Chondrocyte (in vitro differentiated cells): ENCODE results near the gene ZNF692. TPM values are rescaled to one million over a fixed set of nuclear protein-coding genes. Genes with fewer than 3 reads are reported as not detected.
"Not testable (repeated sequence)": the region's sequence is repeated elsewhere in the genome, so short reads cannot be mapped to it uniquely, and the experiment has no call there.

ENCODE experiments used
- DNase-seq: peaks from one replicate; pipeline ENCODE4 v3.0.0; 2021; ENCODE audit warnings: mixed read lengths, low spot score
- H3K27ac Mint-ChIP-seq: one replicate; pipeline ENCODE4 v1.8.0; 2021; ENCODE audit warnings: mild to moderate bottlenecking, moderate library complexity, mixed read lengths; ENCODE audit not compliant: unreplicated experiment
- H3K27me3 Mint-ChIP-seq: 2 replicates; pipeline ENCODE4 v1.8.0; 2021; ENCODE audit warnings: low read depth, mixed read lengths
- H3K36me3 Mint-ChIP-seq: 2 replicates; pipeline ENCODE4 v1.8.0; 2021; ENCODE audit warnings: low read depth, mixed read lengths
- H3K4me1 Mint-ChIP-seq: 2 replicates; pipeline ENCODE4 v1.8.0; 2021; ENCODE audit warnings: low read depth, mild to moderate bottlenecking, mixed read lengths
- H3K4me3 Mint-ChIP-seq: one replicate; pipeline ENCODE4 v1.8.0; 2021; ENCODE audit warnings: mild to moderate bottlenecking, moderate library complexity, mixed read lengths; ENCODE audit not compliant: unreplicated experiment
- H3K9me3 Mint-ChIP-seq: 2 replicates; pipeline ENCODE4 v1.8.0; 2021; ENCODE audit warnings: low read depth, mixed read lengths
- total RNA-seq: library from RNA; stranded (reverse); gene quantifications from 3 replicates; pipeline ENCODE4 v1.2.1, GENCODE V29; 2021
- TF ChIP-seq, protein P1 (sequence below): fragments of 200-600 bp; sonication (generic); IDR thresholded peaks from 2 replicates; pipeline ENCODE4 v1.5.0; 2021; ENCODE audit warnings: antibody characterized with exemption, mild to moderate bottlenecking, moderate library complexity

ZNF692 gene
- total RNA-seq, 1 donor from 2014 or later: 21.6 TPM

DNA sequence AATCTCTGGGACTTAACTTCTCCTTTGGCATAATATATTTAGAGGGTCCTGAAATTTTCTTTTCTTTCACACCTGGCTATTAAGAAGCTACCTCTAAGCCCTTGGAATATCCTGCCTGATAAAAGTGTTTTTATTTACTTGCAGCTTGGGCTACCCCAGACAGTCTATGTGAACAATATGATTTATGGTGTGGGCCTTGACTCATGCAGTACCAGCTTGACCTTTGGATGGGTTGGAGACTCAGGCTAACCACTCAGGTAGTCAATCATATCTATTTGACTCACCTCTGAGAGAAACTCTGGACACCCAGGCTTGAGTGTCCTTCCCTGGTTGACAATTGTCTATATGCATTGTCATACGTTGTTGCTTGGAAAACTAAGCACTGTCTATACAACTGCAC is 33.7 kb upstream of the ZNF692 start:
- no peak for DNase-seq
- H3K9me3 Mint-ChIP-seq: no peaks in the 10 kb centered on the region
- H3K27ac Mint-ChIP-seq: no peak overlapping the region
- H3K4me1 Mint-ChIP-seq: no peaks in the 10 kb centered on the region
- no peaks in the 10 kb centered on the region for H3K36me3 Mint-ChIP-seq
- H3K27me3 Mint-ChIP-seq: peaks cover 39% of the 10 kb centered on the region
- TF ChIP-seq, protein P1, sequence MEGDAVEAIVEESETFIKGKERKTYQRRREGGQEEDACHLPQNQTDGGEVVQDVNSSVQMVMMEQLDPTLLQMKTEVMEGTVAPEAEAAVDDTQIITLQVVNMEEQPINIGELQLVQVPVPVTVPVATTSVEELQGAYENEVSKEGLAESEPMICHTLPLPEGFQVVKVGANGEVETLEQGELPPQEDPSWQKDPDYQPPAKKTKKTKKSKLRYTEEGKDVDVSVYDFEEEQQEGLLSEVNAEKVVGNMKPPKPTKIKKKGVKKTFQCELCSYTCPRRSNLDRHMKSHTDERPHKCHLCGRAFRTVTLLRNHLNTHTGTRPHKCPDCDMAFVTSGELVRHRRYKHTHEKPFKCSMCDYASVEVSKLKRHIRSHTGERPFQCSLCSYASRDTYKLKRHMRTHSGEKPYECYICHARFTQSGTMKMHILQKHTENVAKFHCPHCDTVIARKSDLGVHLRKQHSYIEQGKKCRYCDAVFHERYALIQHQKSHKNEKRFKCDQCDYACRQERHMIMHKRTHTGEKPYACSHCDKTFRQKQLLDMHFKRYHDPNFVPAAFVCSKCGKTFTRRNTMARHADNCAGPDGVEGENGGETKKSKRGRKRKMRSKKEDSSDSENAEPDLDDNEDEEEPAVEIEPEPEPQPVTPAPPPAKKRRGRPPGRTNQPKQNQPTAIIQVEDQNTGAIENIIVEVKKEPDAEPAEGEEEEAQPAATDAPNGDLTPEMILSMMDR: no peak
- H3K4me3 Mint-ChIP-seq: no peak overlapping the region

DNA sequence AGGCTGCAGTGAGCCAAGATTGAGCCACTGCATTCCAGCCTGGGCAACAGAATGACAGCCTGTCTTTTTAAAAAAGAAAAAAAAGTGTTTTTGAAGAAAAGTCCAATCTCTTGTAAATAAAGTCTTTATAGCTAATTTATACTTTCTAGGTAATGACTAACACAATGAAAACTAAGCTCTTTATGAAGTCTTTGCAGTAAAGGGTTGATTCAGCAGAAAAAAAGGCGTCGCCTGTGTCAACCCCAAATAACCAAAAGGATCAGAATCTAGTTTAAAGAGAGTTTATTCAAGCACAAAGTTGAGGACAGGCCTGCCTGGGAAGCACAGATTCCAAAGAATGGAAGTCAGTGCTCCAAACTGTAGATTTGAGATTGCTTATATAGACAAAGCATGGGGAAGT is 32.9 kb upstream of the ZNF692 start:
- Mint-ChIP-seq H3K27me3 (peaks cover 35% of the 10 kb centered on the region), H3K4me3 (no peak overlapping the region), H3K36me3 (no peaks in the 10 kb centered on the region), H3K4me1 (peaks cover under 1% of the 10 kb centered on the region), H3K9me3 (no peaks in the 10 kb centered on the region), H3K27ac (no peak overlapping the region)
- TF ChIP-seq, protein P1: no peak
- no peak for DNase-seq

DNA sequence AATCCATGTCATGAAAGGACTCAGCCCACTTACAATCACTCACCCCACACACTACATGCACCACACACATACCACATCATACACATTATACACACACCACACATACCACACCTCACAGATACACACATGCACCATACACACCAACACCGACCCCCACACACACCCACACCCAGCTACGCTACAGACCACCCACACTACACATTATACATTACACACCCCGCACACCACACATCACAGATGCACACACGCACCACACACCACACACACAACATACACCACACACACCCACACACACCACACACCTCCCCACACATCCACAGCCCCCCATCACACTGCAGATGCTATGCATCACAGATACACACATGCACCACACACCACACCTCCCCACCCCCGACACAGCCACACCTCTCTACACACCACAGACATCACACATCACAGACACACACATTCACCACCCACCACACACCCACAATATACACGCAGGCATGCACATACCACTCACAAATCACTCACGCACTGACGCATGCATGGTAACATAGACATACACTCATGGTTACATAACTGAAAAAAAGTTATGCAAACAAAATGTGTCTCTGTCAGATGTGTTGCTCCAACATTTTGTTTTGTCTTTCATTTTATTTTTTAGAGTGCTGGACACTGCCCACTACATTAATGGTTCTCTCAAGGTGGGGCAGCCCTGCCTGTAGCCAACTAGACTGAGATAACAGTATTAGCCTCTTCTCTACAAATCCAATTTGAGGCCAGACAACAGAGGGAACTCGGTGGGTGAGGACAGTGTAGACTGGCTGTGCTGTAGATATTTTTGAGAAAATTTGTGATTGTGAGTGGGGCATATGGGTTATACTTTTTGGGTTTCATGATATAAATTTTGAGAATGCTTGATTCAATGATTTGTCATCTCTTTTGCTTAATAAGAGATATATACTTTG is 31.9 kb upstream of the ZNF692 start:
- no peak overlapping the region for H3K4me3 Mint-ChIP-seq
- peaks cover 30% of the 10 kb centered on the region for H3K27me3 Mint-ChIP-seq

DNA sequence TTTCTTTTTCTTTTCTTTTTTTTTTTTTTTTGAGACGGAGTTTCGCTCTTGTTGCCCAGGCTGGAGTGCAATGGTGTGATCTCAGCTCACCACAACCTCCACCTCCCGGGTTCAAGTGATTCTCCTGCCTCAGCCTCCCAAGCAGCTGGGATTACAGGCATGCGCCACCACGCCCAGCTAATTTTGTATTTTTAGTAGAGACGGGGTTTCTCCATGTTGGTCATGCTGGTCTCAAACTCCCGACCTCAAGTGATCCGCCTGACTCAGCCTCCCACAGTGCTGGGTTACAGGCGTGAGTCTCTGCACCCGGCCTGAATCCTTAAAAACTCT is 31.0 kb upstream of the ZNF692 start:
- H3K4me3 Mint-ChIP-seq, DNase-seq, H3K27ac Mint-ChIP-seq, H3K36me3 Mint-ChIP-seq, H3K9me3 Mint-ChIP-seq, H3K4me1 Mint-ChIP-seq: not testable (repeated sequence)
- peaks cover 27% of the 10 kb centered on the region for H3K27me3 Mint-ChIP-seq

More for the DNA sequence above, 31.9 kb upstream of the ZNF692 start:
- Mint-ChIP-seq H3K36me3 (no peaks in the 10 kb centered on the region), H3K9me3 (no peaks in the 10 kb centered on the region), H3K4me1 (peaks cover 9% of the 10 kb centered on the region), H3K27ac (no peak overlapping the region)
- DNase-seq: no peak
- TF ChIP-seq, protein P1: no peak

DNA sequence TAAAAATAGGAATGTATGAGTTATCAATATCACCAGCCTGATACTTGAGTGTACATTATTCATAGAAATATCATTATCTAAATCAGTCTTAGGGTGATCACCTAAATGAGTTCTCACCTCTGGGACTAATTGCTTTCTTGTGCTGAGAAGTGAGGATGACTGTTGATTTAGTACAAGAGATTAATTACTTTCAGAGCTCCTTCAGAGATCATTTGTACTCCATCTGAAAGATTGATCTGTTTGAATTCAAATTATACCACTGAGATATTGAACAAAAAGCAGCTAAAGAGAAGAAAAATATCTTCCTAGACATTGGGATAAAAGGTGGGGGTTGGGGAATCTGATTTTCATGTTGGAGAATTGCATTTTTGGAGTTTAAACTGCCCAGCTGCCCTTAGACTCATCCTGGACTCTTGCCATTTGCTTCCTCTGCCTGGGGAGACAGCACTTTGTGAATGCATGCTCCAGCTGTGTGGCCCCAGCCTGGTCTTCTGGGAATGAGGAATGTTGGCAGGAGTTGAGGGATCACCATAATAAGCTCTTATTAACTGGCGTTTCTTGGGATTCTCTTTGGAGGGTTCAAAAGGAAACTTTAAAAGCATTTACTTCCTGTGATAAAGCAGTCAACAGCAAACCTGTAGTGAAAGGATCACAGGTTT is 27.5 kb upstream of the ZNF692 start:
- no peak for DNase-seq
- H3K4me3 Mint-ChIP-seq: no peak overlapping the region
- H3K9me3 Mint-ChIP-seq: no peaks in the 10 kb centered on the region
- no peaks in the 10 kb centered on the region for H3K36me3 Mint-ChIP-seq
- TF ChIP-seq, protein P1: no peak
- H3K4me1 Mint-ChIP-seq: peaks cover 9% of the 10 kb centered on the region
- no peak overlapping the region for H3K27ac Mint-ChIP-seq
- peaks cover 12% of the 10 kb centered on the region for H3K27me3 Mint-ChIP-seq
